HG03025 (cell line): ENCODE data around the gene KRTAP5-6.

Experiments used
- ATAC-seq: cut with Tn5 transposase; IDR thresholded peaks from one replicate; pipeline ENCODE4 v1.9.1; 2021; ENCODE audit warnings: mild to moderate bottlenecking, moderate library complexity; ENCODE audit not compliant: unreplicated experiment, low FRiP score

The KRTAP5-6 gene

DNA sequence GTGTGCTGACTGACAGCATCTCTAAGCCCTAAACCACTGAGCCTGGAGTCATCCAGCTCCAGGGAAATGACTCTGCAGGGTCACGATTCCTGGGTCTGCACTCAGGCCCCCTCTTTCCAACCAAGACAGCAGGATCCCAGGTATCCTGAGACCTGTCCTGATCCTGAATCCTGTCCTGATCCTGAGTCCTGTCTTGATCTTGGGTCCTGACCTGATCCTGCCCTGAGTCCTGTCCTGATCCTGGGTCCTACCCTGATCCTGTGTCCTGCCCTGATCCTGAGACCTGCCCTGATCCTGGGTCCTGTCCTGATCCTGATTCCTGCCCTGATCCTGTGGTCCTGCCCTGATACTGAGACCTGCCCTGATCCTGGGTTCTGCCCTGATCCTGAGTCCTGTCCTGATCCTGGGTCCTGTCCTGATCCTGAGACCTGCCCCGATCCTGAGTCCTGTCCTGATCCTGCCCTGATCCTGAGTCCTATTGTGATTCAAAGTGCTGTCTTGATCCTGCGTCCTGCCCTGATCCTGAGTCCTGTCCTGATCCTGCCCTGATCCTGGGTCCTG is 1.4 kb upstream of the KRTAP5-6 start:
- no peak for ATAC-seq

DNA sequence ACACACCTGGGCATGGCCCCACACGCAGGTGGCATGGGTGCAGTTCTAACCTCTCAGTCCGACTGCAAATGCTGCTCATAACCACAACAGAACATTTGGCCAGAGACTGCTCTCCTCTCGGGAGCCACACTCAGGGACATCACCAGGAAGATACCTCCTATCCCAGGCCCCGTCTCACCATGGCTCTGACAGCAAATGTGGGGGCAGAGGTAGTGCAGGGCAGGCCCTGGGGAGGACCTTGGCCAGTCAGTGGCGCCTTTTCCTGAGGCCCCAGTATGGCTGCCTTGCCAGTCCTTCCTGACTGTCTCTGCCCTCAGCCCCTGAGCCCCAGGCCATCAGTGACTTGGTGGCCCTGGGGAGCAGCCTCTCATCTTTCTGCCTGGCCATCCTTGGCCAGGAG is 2.8 kb downstream of the KRTAP5-6 start:
- no peak for ATAC-seq

DNA sequence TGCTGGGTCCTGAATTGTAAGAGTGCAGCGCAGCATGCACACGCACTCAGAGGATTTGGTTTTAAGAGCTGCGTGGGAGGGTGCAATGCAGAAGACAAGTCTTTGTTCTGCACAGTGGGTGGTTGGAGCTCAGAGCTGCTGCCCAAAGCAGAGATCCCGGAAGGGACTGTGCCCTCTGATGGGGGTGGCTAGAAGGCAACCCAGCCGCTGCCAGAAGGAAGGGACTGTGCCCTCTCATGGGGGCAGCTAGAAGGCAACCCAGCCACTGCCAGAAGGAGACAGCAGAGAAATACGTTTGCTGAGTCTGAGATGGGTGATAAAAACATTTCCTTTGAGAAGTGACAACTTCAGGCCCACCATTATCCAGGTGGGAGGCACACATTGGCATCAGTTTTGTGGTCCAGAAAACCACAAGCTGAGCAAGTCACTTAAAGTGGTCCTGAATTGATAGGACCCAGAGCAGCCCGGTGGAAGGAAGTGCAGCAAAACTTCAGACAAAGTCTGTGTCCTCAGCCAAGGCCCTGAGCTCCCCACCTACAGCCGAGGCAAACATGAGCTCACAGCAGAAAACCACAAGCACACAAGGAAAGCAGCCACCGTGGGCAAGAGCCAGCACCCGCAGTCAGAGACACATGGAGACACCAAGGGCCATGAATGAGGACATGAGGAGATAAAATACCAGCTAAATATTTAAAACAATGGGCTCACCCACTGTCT is 4.3 kb downstream of the KRTAP5-6 start:
- no peak for ATAC-seq

DNA sequence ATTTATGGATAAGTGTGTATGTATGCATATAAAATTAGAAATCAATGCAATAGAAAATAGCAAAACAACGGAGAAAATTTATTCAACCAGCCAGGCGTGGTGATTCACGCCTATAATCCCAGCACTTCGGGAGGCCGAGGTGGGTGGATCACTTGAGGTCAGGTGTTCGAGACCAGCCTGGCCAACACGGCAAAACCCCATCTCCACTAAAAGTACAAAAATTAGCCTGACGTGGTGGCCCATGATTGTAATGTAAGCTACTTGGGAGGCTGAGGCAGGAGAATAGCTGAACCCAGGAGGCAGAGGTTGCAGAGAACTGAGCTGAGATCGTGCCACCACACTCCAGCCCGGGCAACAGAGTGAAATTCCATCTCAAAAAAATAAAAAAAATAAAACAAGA is 5.5 kb downstream of the KRTAP5-6 start:
- ATAC-seq = no peak

DNA sequence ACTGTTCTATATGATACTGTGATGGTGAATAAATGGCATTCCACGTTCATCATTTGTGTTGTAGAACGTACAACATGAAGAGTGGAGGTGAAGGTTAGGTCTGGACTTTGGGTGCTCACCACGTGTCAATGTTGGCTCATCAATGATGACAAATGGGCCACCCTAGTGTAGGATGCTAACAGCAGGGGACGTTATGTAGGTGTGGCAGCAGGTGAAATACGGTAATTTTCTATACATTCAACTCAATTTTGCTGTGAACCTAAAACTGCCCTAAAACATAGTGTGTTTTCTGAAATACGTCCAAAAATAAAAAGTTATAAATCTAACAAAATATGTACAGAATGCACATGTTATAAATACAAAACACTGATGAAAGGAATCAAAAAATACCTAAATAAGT is 6.2 kb downstream of the KRTAP5-6 start:
- ATAC-seq = no peak

DNA sequence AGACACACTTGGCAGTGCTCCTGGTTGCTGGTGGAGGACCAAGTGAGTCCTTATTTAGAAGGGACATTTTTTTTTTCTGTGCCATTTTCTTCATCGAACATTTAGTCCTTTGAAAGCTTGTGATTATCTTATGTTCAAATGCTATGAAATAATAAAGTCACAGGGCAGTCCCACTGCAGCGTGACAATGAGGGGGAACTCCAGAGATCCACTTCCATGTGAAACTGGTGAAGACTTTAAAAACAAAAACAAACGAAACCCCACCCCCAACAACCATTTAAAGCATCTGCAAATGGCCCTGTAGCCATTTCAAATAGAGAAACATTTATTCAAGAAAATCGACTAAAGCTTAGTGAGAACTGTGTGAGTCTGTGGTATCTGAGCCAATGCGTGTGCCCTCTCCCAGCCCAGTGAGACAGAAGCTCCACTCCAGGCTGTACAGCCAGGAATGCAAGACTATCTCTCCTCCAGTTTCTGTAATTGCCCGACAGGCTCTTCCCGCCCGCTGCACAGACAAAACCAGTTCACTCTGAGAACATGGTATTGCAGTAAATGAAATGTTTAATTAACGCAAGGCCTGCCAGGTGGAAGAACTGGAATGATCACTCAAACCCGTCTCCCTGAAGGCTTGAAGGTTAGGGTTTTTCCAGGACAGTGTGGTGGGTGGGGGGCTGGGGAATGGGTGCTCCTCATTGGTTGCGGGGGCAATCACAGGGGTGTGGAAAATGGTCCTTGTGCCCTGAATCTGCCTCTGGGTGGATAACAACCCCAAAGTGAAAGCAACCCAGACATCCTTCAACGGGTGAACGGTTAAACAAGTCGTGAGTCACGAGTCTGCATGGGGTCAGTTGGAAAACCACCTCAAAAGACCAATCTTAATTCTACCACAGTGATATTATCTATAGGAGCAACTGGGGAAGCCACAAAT is 8.4 kb downstream of the KRTAP5-6 start:
- no peak for ATAC-seq

DNA sequence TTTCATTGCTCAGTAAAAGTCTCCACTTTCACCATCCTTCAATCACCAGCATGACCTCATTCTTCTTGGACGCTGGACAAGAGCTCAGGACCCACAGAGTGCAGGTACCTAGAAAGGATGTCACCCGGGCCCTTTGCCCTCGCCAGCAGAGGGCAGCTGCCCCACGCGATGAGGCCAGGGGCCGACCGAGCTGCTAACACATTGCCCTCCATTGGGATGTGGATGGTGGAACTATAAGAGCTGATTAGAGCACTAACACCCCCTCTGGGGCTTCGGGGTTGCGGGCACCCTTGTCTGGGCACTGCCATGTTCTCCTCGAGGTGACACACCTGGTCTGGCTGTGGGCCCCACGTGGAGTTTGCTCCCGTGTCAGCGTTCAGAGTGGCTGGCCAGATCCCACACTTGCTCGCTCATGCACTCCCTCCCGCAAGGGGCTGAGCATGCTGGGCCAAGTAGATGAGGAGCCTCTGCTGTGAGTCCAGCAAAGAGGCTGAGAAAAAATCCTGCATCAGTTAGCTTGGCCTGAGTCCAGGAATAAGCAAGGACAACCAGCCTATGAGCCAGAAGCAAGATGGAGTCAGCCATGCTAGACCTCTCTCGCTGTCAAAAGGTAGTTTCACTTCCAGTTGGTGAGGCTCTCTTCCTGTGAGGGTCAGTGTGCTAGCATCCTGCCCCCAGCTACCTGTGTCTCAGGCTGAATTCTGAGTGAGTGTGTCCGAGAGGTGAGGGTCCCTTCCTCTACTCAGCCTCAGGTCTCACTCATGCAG is 9.8 kb downstream of the KRTAP5-6 start:
- ATAC-seq = no peak

DNA sequence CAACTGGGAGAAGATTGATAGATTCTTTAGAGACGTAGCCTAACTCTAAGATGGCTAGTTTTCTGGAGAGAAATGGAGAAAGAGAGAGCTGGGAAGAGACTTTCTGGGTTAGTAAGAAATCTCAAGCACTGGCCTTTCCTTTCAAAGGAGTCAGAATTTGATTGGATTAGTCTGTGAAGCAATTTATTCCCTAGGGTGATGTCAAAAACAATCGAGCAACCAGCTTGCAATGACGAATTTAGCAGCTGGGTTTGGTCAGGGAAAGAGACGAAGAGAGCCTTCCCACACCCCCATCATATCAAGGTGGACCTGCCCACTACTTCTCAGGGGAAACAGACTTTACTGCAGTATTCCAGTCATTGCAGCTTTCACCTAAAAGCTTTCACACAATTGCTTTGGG is 10.8 kb downstream of the KRTAP5-6 start:
- ATAC-seq = no peak

DNA sequence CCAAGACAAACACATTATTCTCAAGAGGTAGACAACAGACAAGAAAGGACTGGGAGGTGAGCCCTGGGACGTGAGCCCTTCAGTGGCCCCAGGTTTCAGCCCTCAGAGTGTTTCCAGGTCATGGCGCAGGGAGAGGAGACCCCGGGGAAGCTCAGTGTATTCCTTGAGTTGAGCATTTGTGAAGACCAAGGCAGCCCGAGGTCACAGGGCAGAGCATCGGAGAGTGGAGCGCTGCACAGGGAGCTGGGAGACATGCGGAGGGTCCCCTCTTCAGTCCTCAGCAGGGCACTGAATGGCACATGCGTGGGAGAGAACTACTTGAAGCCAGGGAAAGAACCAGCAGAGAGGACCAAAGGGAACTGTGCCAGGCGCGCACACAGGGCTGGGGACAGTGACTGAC is 11.7 kb downstream of the KRTAP5-6 start:
- no peak for ATAC-seq

DNA sequence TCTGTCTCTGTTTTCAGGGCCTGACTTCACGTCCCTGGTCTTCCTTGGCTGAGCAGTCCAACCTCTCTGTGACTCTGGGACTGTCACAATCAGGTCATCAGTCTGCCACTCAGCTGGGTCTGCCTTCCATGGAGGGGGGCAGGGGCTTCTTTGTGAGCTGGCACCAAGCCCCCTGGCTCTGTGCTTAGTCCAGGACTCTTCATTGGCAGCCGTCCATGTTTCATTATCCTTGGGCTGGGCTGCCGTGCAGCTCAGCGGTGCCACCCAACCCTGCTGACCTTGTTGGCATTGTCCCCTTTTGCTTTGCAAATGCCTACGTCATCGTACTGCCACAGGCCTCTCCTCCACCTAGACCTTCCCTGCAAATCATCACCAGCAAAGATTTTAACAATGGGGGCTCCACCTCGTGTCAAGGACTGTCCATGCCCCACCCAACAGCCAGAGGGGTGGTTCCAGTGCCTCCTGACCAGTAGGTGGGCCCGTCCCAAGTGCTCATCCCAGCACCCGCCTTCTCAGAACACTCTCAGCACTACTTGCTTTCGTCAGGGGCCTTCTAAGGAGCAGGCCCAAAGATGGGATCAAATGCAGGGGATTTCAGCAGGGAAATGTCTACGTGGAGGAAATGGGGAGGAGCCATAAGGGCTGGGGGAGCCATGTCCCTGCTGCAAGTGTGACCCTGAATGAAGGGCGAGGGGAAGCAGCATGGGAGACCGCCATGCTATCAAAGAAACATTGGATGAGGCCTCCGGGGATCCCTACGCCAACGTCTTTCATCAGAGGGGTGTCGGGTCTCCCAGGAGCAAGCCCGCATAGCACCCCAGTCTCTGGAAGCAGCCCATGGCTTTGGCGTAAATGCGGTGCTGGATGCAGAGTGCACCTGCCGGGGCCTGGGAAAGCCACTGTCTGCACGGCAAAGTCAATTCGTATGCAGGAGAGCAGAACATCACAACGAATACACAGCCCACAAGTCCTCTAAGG is 18.2 kb downstream of the KRTAP5-6 start:
- ATAC-seq = no peak

DNA sequence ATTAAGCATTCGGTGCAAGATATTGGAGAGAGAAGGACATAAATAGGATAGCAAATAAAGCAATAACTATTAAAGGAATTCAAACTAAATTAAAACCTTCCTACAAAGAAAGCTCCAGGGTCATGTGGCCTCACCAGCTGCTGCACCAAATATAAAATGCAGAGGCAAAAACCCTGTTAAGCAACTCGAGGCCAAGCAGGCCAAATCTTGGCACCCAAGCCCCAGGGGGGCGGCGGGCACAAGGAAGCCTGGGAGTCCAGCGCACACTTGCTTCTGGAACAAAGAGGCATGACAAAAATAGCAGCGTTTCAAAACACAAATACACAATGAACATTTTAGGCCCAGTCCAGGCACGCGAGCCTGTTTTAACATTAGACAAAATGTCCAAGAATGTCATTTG is 20.8 kb downstream of the KRTAP5-6 start:
- no peak for ATAC-seq

DNA sequence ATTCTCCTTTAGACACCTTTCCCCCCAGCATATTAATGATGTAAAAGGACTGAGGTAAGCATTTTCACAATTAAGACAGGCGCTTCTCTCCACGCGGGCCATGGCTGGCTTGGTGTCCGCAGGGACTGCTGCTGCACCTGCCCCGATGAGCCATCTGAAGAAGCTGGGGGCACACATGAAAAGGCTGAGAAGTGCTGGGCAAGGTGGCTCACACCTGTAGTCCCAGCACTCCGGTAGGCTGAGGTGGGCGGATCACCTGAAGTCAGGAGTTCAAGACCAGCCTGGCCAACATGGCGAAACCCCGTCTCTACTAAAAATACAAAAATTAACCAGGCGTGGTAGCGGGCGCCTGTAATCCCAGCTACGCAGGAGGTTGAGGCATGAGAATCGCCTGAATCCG is 21.3 kb downstream of the KRTAP5-6 start:
- no peak for ATAC-seq

DNA sequence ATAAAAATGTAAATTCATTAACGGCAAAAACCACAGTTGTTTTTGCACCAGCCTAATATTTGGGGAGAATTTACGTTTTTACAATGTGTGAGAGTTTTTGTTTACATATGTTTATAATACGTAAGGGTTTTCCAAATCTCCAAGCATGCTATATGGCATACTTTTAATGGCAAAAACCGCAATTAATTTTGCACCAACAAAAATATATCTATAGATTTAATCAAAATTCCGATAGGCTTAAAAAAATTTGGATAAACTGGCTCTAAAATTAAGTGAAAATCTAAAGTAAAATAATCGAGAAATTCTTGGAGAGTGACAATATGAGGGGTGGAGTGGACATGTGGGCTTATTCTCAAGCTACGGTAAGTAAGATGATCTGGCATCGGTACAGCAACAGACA is 22.8 kb downstream of the KRTAP5-6 start:
- ATAC-seq = no peak

DNA sequence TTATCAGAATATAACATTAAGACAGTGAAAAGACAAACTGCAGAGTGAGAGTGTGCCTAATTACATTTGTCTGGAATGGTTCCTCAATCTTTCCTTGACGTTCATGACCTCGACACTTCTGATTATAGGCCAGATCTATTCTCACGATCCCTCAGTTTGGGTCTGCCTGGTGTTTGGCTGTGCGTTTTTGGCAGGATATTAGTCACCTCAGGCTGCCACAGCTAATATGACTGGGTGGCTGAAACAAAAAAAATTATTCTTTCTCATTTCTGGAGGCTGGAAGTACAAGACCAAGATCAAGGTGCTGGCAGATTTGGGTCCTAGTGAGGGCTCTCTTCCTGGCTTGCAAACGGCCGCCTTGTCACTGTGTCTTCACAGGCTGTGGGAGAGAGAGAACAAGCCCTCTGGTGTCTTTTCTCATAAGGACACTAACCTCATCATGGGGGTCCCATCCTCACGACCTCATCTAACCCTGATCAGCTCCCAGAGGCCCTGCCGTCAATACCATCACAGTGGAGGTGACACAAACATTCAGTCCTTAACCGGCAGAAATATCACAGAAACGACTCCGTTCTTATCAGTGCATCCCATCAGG is 30.2 kb downstream of the KRTAP5-6 start:
- ATAC-seq = no peak

DNA sequence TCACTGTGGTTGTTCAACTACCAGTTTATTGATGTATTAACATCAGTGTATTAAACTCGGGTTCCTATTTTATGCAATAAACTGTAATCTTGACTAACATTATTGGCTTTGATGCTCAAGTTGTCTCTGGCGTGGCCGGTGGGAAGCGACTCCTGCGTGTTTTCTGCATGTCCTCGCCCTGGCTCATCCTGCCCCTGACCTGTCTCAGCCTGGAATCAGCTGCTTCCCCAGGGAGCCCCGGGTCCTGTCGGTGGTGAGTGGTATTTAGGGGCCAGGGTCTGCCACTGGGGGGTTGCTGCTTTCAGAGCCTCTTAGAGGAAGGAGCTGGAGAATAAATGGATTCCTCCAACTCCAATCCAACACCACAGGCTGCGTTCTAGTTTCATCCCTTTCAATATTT is 30.9 kb downstream of the KRTAP5-6 start:
- no peak for ATAC-seq

DNA sequence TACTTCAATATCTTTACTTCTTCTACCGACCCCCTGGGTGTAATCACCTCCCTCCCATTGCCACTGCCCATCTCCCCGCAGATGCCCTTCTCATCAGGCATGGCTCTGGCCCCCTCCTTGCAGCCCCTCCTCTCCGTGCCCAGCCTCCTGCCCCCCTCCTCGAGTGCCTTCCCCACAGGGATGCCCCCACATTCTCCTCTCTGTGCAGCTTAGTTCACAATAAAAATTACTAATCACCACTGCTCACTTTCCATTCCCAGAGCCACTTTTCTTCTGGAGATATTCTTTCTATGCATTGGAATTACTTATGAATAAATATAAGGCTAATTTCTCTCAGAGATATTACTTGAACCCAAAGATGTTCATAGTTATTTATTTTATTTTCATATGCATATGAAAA is 31.3 kb downstream of the KRTAP5-6 start:
- no peak for ATAC-seq

DNA sequence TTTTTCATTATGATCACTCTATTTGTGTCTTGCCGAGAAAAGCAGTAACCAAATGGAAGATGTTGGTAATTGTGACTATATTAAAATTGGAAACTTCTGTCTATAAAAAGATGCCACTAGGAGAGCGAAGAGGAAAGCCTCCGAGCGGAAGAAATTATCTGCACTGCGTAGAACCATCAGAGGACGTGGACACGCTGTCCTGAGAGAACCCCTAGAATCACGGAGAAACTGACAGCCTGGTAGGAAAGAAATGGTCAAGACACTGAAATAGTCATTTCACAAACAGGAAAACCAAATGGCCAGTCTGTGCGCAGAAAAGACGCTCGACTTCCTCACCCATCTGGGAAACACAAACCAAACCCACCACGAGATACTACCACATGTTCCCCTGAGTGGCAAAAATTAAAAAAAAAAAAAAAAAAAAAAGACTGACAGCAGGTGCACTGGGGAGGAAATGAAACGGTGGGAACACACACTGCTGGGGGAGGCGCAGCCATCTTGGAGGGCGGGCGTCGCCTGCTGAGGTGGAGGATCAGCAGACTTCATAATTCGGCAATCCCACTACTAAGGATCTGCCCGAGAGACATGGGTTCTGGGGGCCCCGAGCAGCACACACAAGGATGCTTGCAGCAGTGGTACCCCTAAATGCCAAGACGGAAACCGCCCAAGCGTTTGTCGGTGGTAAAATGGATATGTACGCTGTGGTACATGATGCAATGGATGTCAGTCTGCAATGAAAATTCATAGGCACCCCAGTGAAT is 32.1 kb downstream of the KRTAP5-6 start:
- ATAC-seq = no peak

DNA sequence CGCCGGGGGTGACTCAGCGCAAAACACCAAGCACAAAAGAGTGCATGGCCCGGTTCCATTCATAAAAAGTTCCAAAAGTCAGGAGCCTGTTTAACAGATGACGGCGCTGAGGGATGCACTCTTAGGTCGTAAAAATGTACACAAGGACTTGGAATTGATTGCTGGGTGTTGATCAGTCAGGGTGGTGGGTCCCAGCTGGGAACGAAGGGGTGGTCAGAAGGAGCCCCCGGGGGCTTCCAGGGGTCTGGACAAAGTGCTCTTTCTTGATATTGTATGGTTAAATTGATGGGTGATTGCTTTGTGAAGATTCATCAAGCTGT is 32.7 kb downstream of the KRTAP5-6 start:
- ATAC-seq = no peak
